MG63 (cell line): ENCODE measurements around the gene PLEKHH1. TPM values are rescaled to one million over a fixed set of nuclear protein-coding genes. Genes with fewer than 3 reads are reported as not detected.

Source experiments
- DNase-seq: peaks from one replicate; pipeline ENCODE4 v3.0.0-alpha.2; 2020
- H3K27me3 ChIP-seq: fragments of 250-450 bp; sonication (Bioruptor Pico); 2 replicates; pipeline ENCODE4 v1.5.1; 2020; ENCODE audit warnings: mild to moderate bottlenecking, moderate library complexity
- H3K36me3 ChIP-seq: fragments of 250-450 bp; sonication (Bioruptor Pico); 2 replicates; pipeline ENCODE4 v1.5.1; 2020; ENCODE audit warnings: mild to moderate bottlenecking, moderate library complexity
- H3K4me3 ChIP-seq: fragments of 250-450 bp; sonication (Bioruptor Pico); 2 replicates; pipeline ENCODE4 v1.5.1; 2020; ENCODE audit warnings: mild to moderate bottlenecking, moderate library complexity
- H3K9me3 ChIP-seq: fragments of 250-450 bp; sonication (Bioruptor Pico); 2 replicates; pipeline ENCODE4 v1.5.1; 2020; ENCODE audit warnings: mild to moderate bottlenecking, moderate library complexity
- total RNA-seq: library from RNA; depleted of rRNA; stranded (reverse); fragments of >200 nt; shearing (Covaris generic); gene quantifications from 2 replicates; pipeline ENCODE4 v1.2.3, GENCODE V29; 2014; ENCODE audit warnings: low replicate concordance

Gene PLEKHH1
- total RNA-seq, 1 experiment from 2014 or later, result 0.07 TPM

GRCh38 chr14:67544590-67544989 is 11.5 kb downstream of the PLEKHH1 start:
- Histone ChIP-seq H3K36me3 (no peaks in the 10 kb centered on the region), H3K27me3 (no peaks in the 10 kb centered on the region), H3K9me3 (peaks cover 6% of the 10 kb centered on the region; the same call in 1 of the 2 replicates), H3K4me3 (no peak overlapping the region)
- DNase-seq, result no peak

- no peak overlapping the region for H3K4me3 ChIP-seq
- no peaks in the 10 kb centered on the region for H3K27me3 ChIP-seq
- no peaks in the 10 kb centered on the region for H3K36me3 ChIP-seq
- DNase-seq, result no peak
- peaks cover 6% of the 10 kb centered on the region; the same call in 1 of the 2 replicates for H3K9me3 ChIP-seq
Observed at GRCh38 chr14:67547224-67547780, 14.2 kb downstream of the PLEKHH1 start.

- Histone ChIP-seq H3K9me3 (no peaks in the 10 kb centered on the region), H3K4me3 (no peak overlapping the region), H3K27me3 (no peaks in the 10 kb centered on the region), H3K36me3 (no peaks in the 10 kb centered on the region)
- no peak for DNase-seq
Observed at GRCh38 chr14:67549734-67550133, 16.6 kb downstream of the PLEKHH1 start.

GRCh38 chr14:67551123-67551522 is 18.0 kb downstream of the PLEKHH1 start:
- no peak for DNase-seq
- Histone ChIP-seq H3K4me3 (no peak overlapping the region), H3K9me3 (no peaks in the 10 kb centered on the region), H3K36me3 (no peaks in the 10 kb centered on the region), H3K27me3 (no peaks in the 10 kb centered on the region)

- no peaks in the 10 kb centered on the region for H3K9me3 ChIP-seq
- H3K27me3 ChIP-seq, result no peaks in the 10 kb centered on the region
- H3K36me3 ChIP-seq, result no peaks in the 10 kb centered on the region
- no peak for DNase-seq
- no peak overlapping the region for H3K4me3 ChIP-seq
Observed at GRCh38 chr14:67551940-67552339, 18.9 kb downstream of the PLEKHH1 start.

GRCh38 chr14:67553547-67553946 is 20.5 kb downstream of the PLEKHH1 start:
- H3K36me3 ChIP-seq, result no peaks in the 10 kb centered on the region
- DNase-seq, result no peak
- no peaks in the 10 kb centered on the region for H3K27me3 ChIP-seq
- H3K4me3 ChIP-seq, result no peak overlapping the region
- H3K9me3 ChIP-seq, result no peaks in the 10 kb centered on the region

- no peak for DNase-seq
- no peaks in the 10 kb centered on the region for H3K27me3 ChIP-seq
- H3K4me3 ChIP-seq, result no peak overlapping the region
- no peaks in the 10 kb centered on the region for H3K36me3 ChIP-seq
- H3K9me3 ChIP-seq, result no peaks in the 10 kb centered on the region
Observed at GRCh38 chr14:67554341-67554740, 21.3 kb downstream of the PLEKHH1 start.

GRCh38 chr14:67555518-67556090 is 22.5 kb downstream of the PLEKHH1 start:
- DNase-seq, result no peak
- H3K4me3 ChIP-seq, result no peak overlapping the region
- H3K27me3 ChIP-seq, result no peaks in the 10 kb centered on the region
- H3K9me3 ChIP-seq, result no peaks in the 10 kb centered on the region
- H3K36me3 ChIP-seq, result no peaks in the 10 kb centered on the region

- Histone ChIP-seq H3K27me3 (no peaks in the 10 kb centered on the region), H3K4me3 (no peak overlapping the region), H3K9me3 (no peaks in the 10 kb centered on the region), H3K36me3 (no peaks in the 10 kb centered on the region)
- DNase-seq, result no peak
Observed at GRCh38 chr14:67556671-67557070, 23.6 kb downstream of the PLEKHH1 start.

GRCh38 chr14:67557118-67557517 is 24.0 kb downstream of the PLEKHH1 start:
- Histone ChIP-seq H3K4me3 (no peak overlapping the region), H3K36me3 (no peaks in the 10 kb centered on the region), H3K27me3 (no peaks in the 10 kb centered on the region), H3K9me3 (no peaks in the 10 kb centered on the region)
- DNase-seq, result no peak

GRCh38 chr14:67557656-67558055 is 24.6 kb downstream of the PLEKHH1 start:
- H3K27me3 ChIP-seq, result no peaks in the 10 kb centered on the region
- no peaks in the 10 kb centered on the region for H3K36me3 ChIP-seq
- no peak for DNase-seq
- no peak overlapping the region for H3K4me3 ChIP-seq
- no peaks in the 10 kb centered on the region for H3K9me3 ChIP-seq

- Histone ChIP-seq H3K4me3 (no peak overlapping the region), H3K27me3 (no peaks in the 10 kb centered on the region), H3K36me3 (no peaks in the 10 kb centered on the region), H3K9me3 (no peaks in the 10 kb centered on the region)
- DNase-seq, result no peak
Observed at GRCh38 chr14:67559639-67560038, 26.5 kb downstream of the PLEKHH1 start.

GRCh38 chr14:67562025-67562775 is 29.1 kb downstream of the PLEKHH1 start:
- no peak for DNase-seq
- H3K4me3 ChIP-seq, result no peak overlapping the region
- no peaks in the 10 kb centered on the region for H3K9me3 ChIP-seq
- no peaks in the 10 kb centered on the region for H3K36me3 ChIP-seq
- H3K27me3 ChIP-seq, result no peaks in the 10 kb centered on the region

- no peak for DNase-seq
- no peaks in the 10 kb centered on the region for H3K36me3 ChIP-seq
- H3K4me3 ChIP-seq, result no peak overlapping the region
- no peaks in the 10 kb centered on the region for H3K27me3 ChIP-seq
- no peaks in the 10 kb centered on the region for H3K9me3 ChIP-seq
Observed at GRCh38 chr14:67562776-67563150, 29.7 kb downstream of the PLEKHH1 start.

GRCh38 chr14:67564236-67564635 is 31.1 kb downstream of the PLEKHH1 start:
- H3K4me3 ChIP-seq, result no peak overlapping the region
- H3K9me3 ChIP-seq, result no peaks in the 10 kb centered on the region
- H3K27me3 ChIP-seq, result no peaks in the 10 kb centered on the region
- no peak for DNase-seq
- H3K36me3 ChIP-seq, result no peaks in the 10 kb centered on the region

- DNase-seq, result no peak
- Histone ChIP-seq H3K9me3 (no peaks in the 10 kb centered on the region), H3K36me3 (no peaks in the 10 kb centered on the region), H3K27me3 (no peaks in the 10 kb centered on the region), H3K4me3 (no peak overlapping the region)
Observed at GRCh38 chr14:67566908-67567307, 33.8 kb downstream of the PLEKHH1 start.

GRCh38 chr14:67567654-67568053 is 34.6 kb downstream of the PLEKHH1 start:
- H3K27me3 ChIP-seq, result no peaks in the 10 kb centered on the region
- no peak overlapping the region for H3K4me3 ChIP-seq
- no peaks in the 10 kb centered on the region for H3K9me3 ChIP-seq
- DNase-seq, result no peak
- no peaks in the 10 kb centered on the region for H3K36me3 ChIP-seq
